ENCODE measurements around the gene PLPP1.

PLPP1 gene

GRCh38 chr5:55413644-55414043 lies 121.1 kb downstream of the PLPP1 start:
- TF ChIP-seq CTCF (conservative IDR thresholded peaks at IDR 0.05; ENCODE audit: low read length) = no peak
- DNase-seq (ENCODE audit: low read depth) = no peak
- H3K4me3 ChIP-seq (ENCODE audit: low read length) = no peak overlapping the region

- no peak for TF ChIP-seq CTCF (conservative IDR thresholded peaks at IDR 0.05; ENCODE audit: low read length)
- DNase-seq (ENCODE audit: low read depth) = no peak
These were observed 122.9 kb downstream of the PLPP1 start for GRCh38 chr5:55411876-55412275.

GRCh38 chr5:55410845-55411244 lies 123.9 kb downstream of the PLPP1 start:
- no peak overlapping the region for H3K4me3 ChIP-seq (ENCODE audit: low read length)
- DNase-seq (ENCODE audit: low read depth) = no peak
- no peak for TF ChIP-seq CTCF (conservative IDR thresholded peaks at IDR 0.05; ENCODE audit: low read length)

More at GRCh38 chr5:55411876-55412275, 122.9 kb downstream of the PLPP1 start:
- H3K4me3 ChIP-seq (ENCODE audit: low read length) = no peak overlapping the region

- TF ChIP-seq CTCF (conservative IDR thresholded peaks at IDR 0.05; ENCODE audit: low read length) = no peak
- no peak for DNase-seq (ENCODE audit: low read depth)
- H3K4me3 ChIP-seq (ENCODE audit: low read length) = no peak overlapping the region
These were observed 125.0 kb downstream of the PLPP1 start for GRCh38 chr5:55409775-55410174.

- DNase-seq (ENCODE audit: low read depth) = no peak
These were observed 126.8 kb downstream of the PLPP1 start for GRCh38 chr5:55407984-55408383.

GRCh38 chr5:55407059-55407684 lies 127.6 kb downstream of the PLPP1 start:
- TF ChIP-seq CTCF (conservative IDR thresholded peaks at IDR 0.05; ENCODE audit: low read length) = peak; percentile 95
- DNase-seq (ENCODE audit: low read depth) = peak; percentile 75
- H3K4me3 ChIP-seq (ENCODE audit: low read length) = no peak overlapping the region

More at GRCh38 chr5:55407984-55408383, 126.8 kb downstream of the PLPP1 start:
- TF ChIP-seq CTCF (conservative IDR thresholded peaks at IDR 0.05; ENCODE audit: low read length) = no peak
- H3K4me3 ChIP-seq (ENCODE audit: low read length) = no peak overlapping the region

GRCh38 chr5:55406292-55406691 lies 128.5 kb downstream of the PLPP1 start:
- no peak for DNase-seq (ENCODE audit: low read depth)
- no peak overlapping the region for H3K4me3 ChIP-seq (ENCODE audit: low read length)
- no peak; the same call in 1 of the 2 replicates for TF ChIP-seq CTCF (conservative IDR thresholded peaks at IDR 0.05; ENCODE audit: low read length)

Measured in AG10803 (cell line).